T follicular helper cell (primary cell): ENCODE results near the gene DALRD3.
A peak's percentile ranks its signal among the peaks of the same experiment; 100 is the strongest.

Source experiments
- DNase-seq: peaks from one replicate; pipeline ENCODE4 v3.0.0-alpha.2; 2020; ENCODE audit warnings: low read depth
- total RNA-seq, 2 experiments: gene quantifications; one replicate each; lab custom pipeline; 2026; lab: John Stamatoyannopoulos, UW

DALRD3 gene, protein sequence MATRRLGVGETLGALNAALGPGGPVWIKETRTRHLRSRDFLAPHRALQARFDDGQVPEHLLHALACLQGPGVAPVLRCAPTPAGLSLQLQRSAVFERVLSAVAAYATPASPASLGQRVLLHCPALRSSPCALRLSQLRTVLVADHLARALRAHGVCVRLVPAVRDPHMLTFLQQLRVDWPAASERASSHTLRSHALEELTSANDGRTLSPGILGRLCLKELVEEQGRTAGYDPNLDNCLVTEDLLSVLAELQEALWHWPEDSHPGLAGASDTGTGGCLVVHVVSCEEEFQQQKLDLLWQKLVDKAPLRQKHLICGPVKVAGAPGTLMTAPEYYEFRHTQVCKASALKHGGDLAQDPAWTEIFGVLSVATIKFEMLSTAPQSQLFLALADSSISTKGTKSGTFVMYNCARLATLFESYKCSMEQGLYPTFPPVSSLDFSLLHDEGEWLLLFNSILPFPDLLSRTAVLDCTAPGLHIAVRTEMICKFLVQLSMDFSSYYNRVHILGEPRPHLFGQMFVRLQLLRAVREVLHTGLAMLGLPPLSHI
- 18.1 to 28.9 reads per million in 2 experiments for total RNA-seq

DNA sequence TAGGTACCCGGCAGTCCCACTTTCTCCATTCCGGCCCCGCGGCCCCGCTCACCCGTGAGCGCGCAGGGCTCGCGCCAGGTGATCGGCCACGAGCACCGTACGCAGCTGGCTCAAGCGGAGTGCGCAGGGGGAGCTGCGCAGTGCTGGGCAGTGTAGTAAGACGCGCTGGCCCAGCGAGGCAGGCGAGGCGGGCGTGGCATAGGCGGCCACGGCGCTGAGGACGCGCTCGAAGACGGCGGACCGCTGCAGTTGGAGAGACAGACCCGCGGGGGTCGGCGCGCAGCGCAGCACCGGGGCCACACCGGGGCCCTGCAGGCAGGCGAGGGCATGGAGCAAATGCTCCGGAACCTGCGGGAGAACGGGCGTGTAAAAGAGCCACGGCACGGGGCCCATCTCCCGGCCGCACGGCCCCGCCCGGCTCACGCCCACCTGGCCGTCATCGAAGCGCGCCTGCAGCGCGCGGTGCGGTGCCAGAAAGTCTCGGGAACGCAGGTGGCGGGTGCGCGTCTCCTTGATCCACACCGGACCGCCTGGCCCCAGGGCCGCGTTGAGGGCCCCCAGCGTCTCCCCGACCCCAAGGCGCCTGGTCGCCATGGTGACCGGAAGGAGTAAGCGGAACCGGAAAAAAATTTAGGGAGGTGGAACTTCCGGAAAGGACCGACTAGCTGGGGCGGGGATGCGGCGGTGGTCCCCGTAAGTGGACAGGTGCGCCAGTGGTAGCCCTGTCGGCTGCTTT is at the start of gene DALRD3:
DALRD3 (minus strand) TSS at position 610 of the 736 bp plus-strand sequence; CDS start at position 594, 16 bp downstream.
- DNase-seq: peak; percentile 46

GRCh38 chr3:49058011-49058410 is 39.6 kb upstream of the DALRD3 start:
- DNase-seq: no peak

- no peak for DNase-seq
These were observed 38.9 kb upstream of the DALRD3 start for GRCh38 chr3:49057268-49057667.

- no peak for DNase-seq
These were observed 36.0 kb upstream of the DALRD3 start for GRCh38 chr3:49054344-49054862.

- DNase-seq: no peak
These were observed 35.2 kb upstream of the DALRD3 start for GRCh38 chr3:49053543-49053942.

DNA sequence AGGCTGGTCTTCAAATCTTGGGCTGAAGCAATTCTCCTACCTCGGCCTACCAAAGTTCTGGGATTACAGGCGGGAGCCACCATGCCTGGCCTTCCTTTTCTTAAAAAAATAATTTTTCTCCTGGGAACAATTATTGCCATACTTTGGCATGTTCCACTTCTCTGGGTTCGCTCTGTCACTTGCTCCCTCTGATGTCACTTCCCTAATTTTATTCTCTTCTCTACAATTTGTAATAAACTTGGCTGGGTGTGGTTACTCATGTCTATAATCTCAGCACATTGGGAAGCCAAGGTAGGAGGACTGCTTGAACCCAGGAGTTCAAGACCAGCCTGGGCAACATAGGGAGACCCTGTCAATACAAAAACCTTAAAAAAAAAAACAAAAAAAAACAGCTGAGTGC is 16.9 kb upstream of the DALRD3 start:
- DNase-seq: no peak

- no peak for DNase-seq
These were observed 16.3 kb upstream of the DALRD3 start for GRCh38 chr3:49034650-49035049.

- no peak for DNase-seq
These were observed 14.4 kb upstream of the DALRD3 start for GRCh38 chr3:49032646-49033304.

DNA sequence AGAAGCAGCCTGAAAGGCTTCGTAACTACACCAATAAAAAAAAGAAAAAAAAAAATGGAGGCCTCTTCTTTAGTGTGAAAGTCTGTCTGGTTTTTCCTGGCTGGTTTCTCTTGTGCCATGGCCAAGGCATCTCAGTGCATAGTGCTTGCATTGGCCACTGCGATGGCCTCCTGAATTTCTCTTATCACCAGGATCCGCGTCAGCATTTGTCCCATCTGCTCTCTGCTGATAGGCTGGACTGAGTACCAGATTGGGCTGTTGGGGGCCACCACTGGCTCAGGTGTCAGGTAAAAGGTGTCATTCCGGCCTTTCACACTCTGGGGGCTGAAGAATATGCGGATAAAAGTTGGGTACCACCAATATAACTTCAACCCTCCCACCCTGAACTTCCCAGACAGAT is 11.9 kb upstream of the DALRD3 start:
- DNase-seq: no peak

- no peak for DNase-seq
These were observed 11.1 kb upstream of the DALRD3 start for GRCh38 chr3:49029563-49029884.

GRCh38 chr3:49028673-49029562 is 10.5 kb upstream of the DALRD3 start, which contains the start of gene IMPDH2:
Gene IMPDH2, minus strand, starts transcription at chr3:49029398. Its CDS starts 48 bp downstream, at chr3:49029350.
- peak; percentile 89 for DNase-seq

DNA sequence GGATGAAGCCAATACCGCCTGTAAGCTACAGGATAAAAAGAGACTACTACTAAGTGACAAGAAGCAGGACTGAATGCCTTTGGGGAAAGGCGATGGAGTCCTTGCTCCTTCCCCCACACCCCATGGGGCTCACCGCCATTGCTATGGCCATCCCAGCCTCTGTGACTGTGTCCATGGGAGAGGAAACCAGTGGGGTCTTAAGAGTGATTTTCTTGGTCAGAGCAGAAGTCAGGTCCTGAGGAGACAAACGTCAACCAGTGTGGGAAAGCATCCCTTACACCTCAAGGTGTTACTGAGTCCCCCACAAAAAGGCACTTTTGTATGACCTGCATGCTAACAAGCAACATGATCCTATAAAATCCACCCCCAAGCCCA is 9.9 kb upstream of the DALRD3 start:
- no peak for DNase-seq

GRCh38 chr3:49027634-49028033 is 9.3 kb upstream of the DALRD3 start:
- no peak for DNase-seq

DNA sequence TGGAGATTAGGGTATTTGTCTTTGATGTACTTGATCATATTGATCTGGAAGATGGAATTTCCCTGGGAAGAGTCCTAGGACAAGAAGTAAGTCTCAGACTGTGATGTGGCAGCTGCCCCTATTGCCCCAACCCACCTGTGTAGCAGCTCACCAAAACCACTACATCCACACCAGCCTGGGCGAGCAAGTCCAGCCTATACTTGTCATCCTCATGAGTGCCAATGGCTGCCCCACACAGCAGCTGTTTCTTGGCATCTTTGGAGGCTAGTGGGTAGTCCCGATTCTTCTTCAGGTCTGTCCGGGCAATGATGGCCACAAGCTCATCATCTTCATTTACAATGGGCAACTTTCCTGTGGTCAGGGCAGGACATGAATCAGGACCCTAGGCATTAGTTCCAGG is 8.2 kb upstream of the DALRD3 start:
- DNase-seq: no peak

GRCh38 chr3:49025793-49026520 is 7.6 kb upstream of the DALRD3 start:
- DNase-seq: no peak

DNA sequence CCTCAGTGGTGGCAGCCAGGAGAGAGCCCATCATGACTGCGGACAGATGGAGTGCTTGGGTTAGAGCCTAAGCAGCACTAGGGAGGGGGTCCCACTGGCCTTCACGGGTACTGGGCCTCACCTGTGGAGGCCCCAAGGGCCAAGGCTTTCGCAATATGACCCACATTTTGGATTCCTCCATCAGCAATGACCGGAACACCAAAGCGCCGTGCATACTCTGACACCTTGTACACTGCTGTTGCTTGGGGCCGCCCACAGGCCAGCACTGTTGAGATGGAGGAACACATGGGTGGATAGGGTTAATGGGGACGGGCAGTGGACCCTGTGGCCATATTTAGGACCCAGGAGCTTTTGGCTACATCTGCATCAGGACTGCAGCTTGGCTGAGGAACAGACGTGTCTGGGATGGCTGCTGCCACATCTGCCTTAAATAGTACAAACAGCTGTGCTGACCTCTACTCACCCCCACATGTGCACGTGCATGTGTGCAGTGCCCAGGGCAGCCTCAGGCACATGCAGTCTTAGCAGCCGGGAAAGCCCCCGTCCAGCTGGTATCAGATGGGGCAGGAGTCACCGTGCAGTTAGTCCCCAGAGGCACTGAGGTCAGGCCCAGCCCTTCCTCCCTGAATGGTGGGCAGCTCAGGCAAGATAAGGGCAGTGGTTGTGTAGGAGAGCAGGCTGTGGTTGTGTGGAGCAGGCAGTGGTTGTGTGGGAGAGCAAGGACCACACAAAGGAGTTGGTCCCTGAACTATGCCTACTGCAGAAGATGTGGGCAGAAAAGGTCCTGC is 6.8 kb upstream of the DALRD3 start:
- no peak for DNase-seq

DNA sequence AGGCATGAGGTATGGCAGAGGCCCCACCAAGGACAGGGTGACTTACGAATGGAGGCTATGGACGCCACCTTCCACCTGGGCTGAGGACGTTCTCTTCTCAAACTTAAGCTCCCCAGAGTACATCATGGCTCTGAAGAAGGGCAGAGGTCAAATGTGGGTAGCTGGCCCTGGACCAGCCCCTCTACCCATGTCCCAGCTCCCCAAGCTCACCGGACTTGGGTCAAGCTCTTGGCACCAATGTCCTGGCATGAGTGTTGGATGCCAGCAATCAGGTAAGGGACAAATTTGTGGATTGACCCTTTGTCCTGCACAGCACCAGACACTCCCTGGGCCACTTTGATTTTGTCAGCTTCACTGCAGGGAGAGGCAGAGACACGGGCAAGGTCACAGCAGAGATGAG is 6.1 kb upstream of the DALRD3 start:
- no peak for DNase-seq

GRCh38 chr3:49023775-49024174 is 5.4 kb upstream of the DALRD3 start:
- no peak for DNase-seq

GRCh38 chr3:49022688-49023171 is 4.3 kb upstream of the DALRD3 start:
- no peak for DNase-seq
